T-helper 1 cell treated with Interleukin-12 subunit alpha and Interleukin-12 subunit beta and Interleukin-4 antibody, amounts not matched to agents 30 μg/mL and 1 μg/mL, for 36 hours (primary cell): Measurements from ENCODE around the gene MIS12.
A peak's percentile ranks its signal among the peaks of the same experiment; 100 is the strongest.

Experiments used
- H3K27ac Mint-ChIP-seq: one replicate; pipeline ENCODE4 v1.8.0; 2021; ENCODE audit warnings: mild to moderate bottlenecking, mixed read lengths
- H3K27me3 Mint-ChIP-seq: one replicate; pipeline ENCODE4 v1.8.0; 2021; ENCODE audit warnings: low read depth, mixed read lengths
- H3K36me3 Mint-ChIP-seq: one replicate; pipeline ENCODE4 v1.8.0; 2021; ENCODE audit warnings: low read depth, mixed read lengths
- H3K4me1 Mint-ChIP-seq: one replicate; pipeline ENCODE4 v1.8.0; 2021; ENCODE audit warnings: low read depth, mixed read lengths
- H3K4me3 Mint-ChIP-seq: one replicate; pipeline ENCODE4 v1.8.0; 2021; ENCODE audit warnings: mild to moderate bottlenecking, moderate library complexity, mixed read lengths
- H3K9me3 Mint-ChIP-seq: one replicate; pipeline ENCODE4 v1.8.0; 2021; ENCODE audit warnings: mixed read lengths

MIS12 gene

GRCh38 chr17:5486206-5487124 lies at the start of gene MIS12:
Gene MIS12, plus strand, starts transcription at chr17:5486566. Its CDS starts 2,297 bp downstream, at chr17:5488863.
- peaks cover 45% of the 10 kb centered on the region for H3K36me3 Mint-ChIP-seq
- H3K9me3 Mint-ChIP-seq = no peaks in the 10 kb centered on the region
- H3K27me3 Mint-ChIP-seq = no peaks in the 10 kb centered on the region
- H3K27ac Mint-ChIP-seq = peak within 1 kb of the TSS; percentile 98
- H3K4me3 Mint-ChIP-seq = peak within 1 kb of the TSS; percentile 97
- H3K4me1 Mint-ChIP-seq = peaks cover 30% of the 10 kb centered on the region

- Mint-ChIP-seq H3K27me3 (no peaks in the 10 kb centered on the region), H3K4me3 (peak overlapping the region; percentile 84), H3K9me3 (no peaks in the 10 kb centered on the region), H3K4me1 (peaks cover 37% of the 10 kb centered on the region), H3K27ac (peak overlapping the region; percentile 83), H3K36me3 (peaks cover 45% of the 10 kb centered on the region)
Measured at GRCh38 chr17:5437721-5438317, 48.5 kb upstream of the MIS12 start.

- H3K4me1 Mint-ChIP-seq = peaks cover 37% of the 10 kb centered on the region
- peak within 1 kb of the TSS; percentile 87 for H3K27ac Mint-ChIP-seq
- H3K4me3 Mint-ChIP-seq = peak within 1 kb of the TSS; percentile 84
- H3K9me3 Mint-ChIP-seq = no peaks in the 10 kb centered on the region
- no peaks in the 10 kb centered on the region for H3K27me3 Mint-ChIP-seq
- H3K36me3 Mint-ChIP-seq = peaks cover 35% of the 10 kb centered on the region
Measured at GRCh38 chr17:5438716-5439445, 47.5 kb upstream of the MIS12 start, which contains the start of gene C1QBP. Gene C1QBP, minus strand, starts transcription at chr17:5439155. Its CDS starts 82 bp downstream, at chr17:5439073.

GRCh38 chr17:5439446-5439764 lies 47.0 kb upstream of the MIS12 start:
- Mint-ChIP-seq H3K4me3 (peak overlapping the region; percentile 84), H3K9me3 (no peaks in the 10 kb centered on the region), H3K27me3 (no peaks in the 10 kb centered on the region), H3K4me1 (peaks cover 34% of the 10 kb centered on the region), H3K27ac (peak overlapping the region; percentile 87), H3K36me3 (peaks cover 32% of the 10 kb centered on the region)

GRCh38 chr17:5443728-5444127 lies 42.6 kb upstream of the MIS12 start:
- Mint-ChIP-seq H3K4me1 (peaks cover 8% of the 10 kb centered on the region), H3K36me3 (peaks cover 23% of the 10 kb centered on the region), H3K9me3 (no peaks in the 10 kb centered on the region), H3K27ac (no peak overlapping the region), H3K27me3 (no peaks in the 10 kb centered on the region), H3K4me3 (no peak overlapping the region)

GRCh38 chr17:5444209-5444608 lies 42.2 kb upstream of the MIS12 start:
- Mint-ChIP-seq H3K27me3 (no peaks in the 10 kb centered on the region), H3K27ac (peak overlapping the region; percentile 41), H3K36me3 (peaks cover 25% of the 10 kb centered on the region)

GRCh38 chr17:5446786-5447185 lies 39.6 kb upstream of the MIS12 start:
- H3K36me3 Mint-ChIP-seq = peaks cover 32% of the 10 kb centered on the region
- no peaks in the 10 kb centered on the region for H3K9me3 Mint-ChIP-seq
- H3K4me1 Mint-ChIP-seq = no peaks in the 10 kb centered on the region
- no peak overlapping the region for H3K27ac Mint-ChIP-seq
- H3K4me3 Mint-ChIP-seq = no peak overlapping the region
- H3K27me3 Mint-ChIP-seq = no peaks in the 10 kb centered on the region

More at GRCh38 chr17:5444209-5444608, 42.2 kb upstream of the MIS12 start:
- Mint-ChIP-seq H3K9me3 (no peaks in the 10 kb centered on the region), H3K4me3 (no peak overlapping the region), H3K4me1 (peaks cover 8% of the 10 kb centered on the region)

- Mint-ChIP-seq H3K4me3 (no peak overlapping the region), H3K27ac (peak overlapping the region; percentile 19), H3K4me1 (peaks cover 34% of the 10 kb centered on the region), H3K27me3 (no peaks in the 10 kb centered on the region), H3K9me3 (no peaks in the 10 kb centered on the region), H3K36me3 (peaks cover 11% of the 10 kb centered on the region)
Measured at GRCh38 chr17:5464717-5465507, 21.5 kb upstream of the MIS12 start.

GRCh38 chr17:5466295-5466694 lies 20.1 kb upstream of the MIS12 start:
- Mint-ChIP-seq H3K36me3 (peaks cover 7% of the 10 kb centered on the region), H3K9me3 (no peaks in the 10 kb centered on the region), H3K4me3 (peak overlapping the region; percentile 93), H3K4me1 (peaks cover 35% of the 10 kb centered on the region), H3K27ac (no peak overlapping the region), H3K27me3 (no peaks in the 10 kb centered on the region)

GRCh38 chr17:5467416-5467815 lies 18.9 kb upstream of the MIS12 start:
- Mint-ChIP-seq H3K36me3 (peaks cover 14% of the 10 kb centered on the region), H3K27me3 (no peaks in the 10 kb centered on the region), H3K27ac (peak overlapping the region; percentile 82), H3K4me1 (peaks cover 39% of the 10 kb centered on the region), H3K9me3 (no peaks in the 10 kb centered on the region), H3K4me3 (peak overlapping the region; percentile 93)

- peak overlapping the region; percentile 82 for H3K27ac Mint-ChIP-seq
- H3K9me3 Mint-ChIP-seq = no peaks in the 10 kb centered on the region
- no peaks in the 10 kb centered on the region for H3K27me3 Mint-ChIP-seq
- peaks cover 13% of the 10 kb centered on the region for H3K36me3 Mint-ChIP-seq
- peaks cover 39% of the 10 kb centered on the region for H3K4me1 Mint-ChIP-seq
- peak overlapping the region; percentile 93 for H3K4me3 Mint-ChIP-seq
Measured at GRCh38 chr17:5468075-5468473, 18.3 kb upstream of the MIS12 start.

GRCh38 chr17:5472511-5472910 lies 13.9 kb upstream of the MIS12 start:
- no peak overlapping the region for H3K4me3 Mint-ChIP-seq
- peaks cover 19% of the 10 kb centered on the region for H3K4me1 Mint-ChIP-seq
- no peaks in the 10 kb centered on the region for H3K9me3 Mint-ChIP-seq
- H3K27ac Mint-ChIP-seq = no peak overlapping the region
- no peaks in the 10 kb centered on the region for H3K27me3 Mint-ChIP-seq
- peaks cover 33% of the 10 kb centered on the region for H3K36me3 Mint-ChIP-seq

- Mint-ChIP-seq H3K36me3 (peaks cover 45% of the 10 kb centered on the region), H3K4me3 (no peak overlapping the region), H3K9me3 (no peaks in the 10 kb centered on the region), H3K27me3 (no peaks in the 10 kb centered on the region), H3K4me1 (peaks cover 14% of the 10 kb centered on the region), H3K27ac (no peak overlapping the region)
Measured at GRCh38 chr17:5473906-5474305, 12.5 kb upstream of the MIS12 start.

- H3K36me3 Mint-ChIP-seq = peaks cover 56% of the 10 kb centered on the region
- H3K4me1 Mint-ChIP-seq = peaks cover 11% of the 10 kb centered on the region
- H3K27ac Mint-ChIP-seq = no peak overlapping the region
- no peaks in the 10 kb centered on the region for H3K27me3 Mint-ChIP-seq
- no peak overlapping the region for H3K4me3 Mint-ChIP-seq
- H3K9me3 Mint-ChIP-seq = no peaks in the 10 kb centered on the region
Measured at GRCh38 chr17:5478992-5479391, 7.4 kb upstream of the MIS12 start.
